AG10803 (cell line): Measurements from ENCODE around the gene MED12L.

Experiments
- DNase-seq: peaks from one replicate; pipeline ENCODE4 v3.0.0; 2010; ENCODE audit warnings: low read depth
- H3K4me3 ChIP-seq: 2 replicates; pipeline ENCODE4 v1.5.1; 2011; ENCODE audit warnings: mild to moderate bottlenecking, low read length, control low read depth
- CTCF ChIP-seq: conservative IDR thresholded peaks from 2 replicates; pipeline ENCODE4 v1.5.1; 2011; ENCODE audit warnings: mild to moderate bottlenecking, low read length, control low read depth, inconsistent platforms

MED12L gene

GRCh38 chr3:151479452-151479851, 394.0 kb downstream of the MED12L start:
- no peak overlapping the region for H3K4me3 ChIP-seq
- no peak for TF ChIP-seq CTCF
- DNase-seq: no peak

- no peak for TF ChIP-seq CTCF
- DNase-seq: no peak
- H3K4me3 ChIP-seq: no peak overlapping the region
These were observed 395.0 kb downstream of the MED12L start for GRCh38 chr3:151480492-151480891.

- no peak for DNase-seq
- H3K4me3 ChIP-seq: no peak overlapping the region
- TF ChIP-seq CTCF: no peak
These were observed 398.0 kb downstream of the MED12L start for GRCh38 chr3:151483488-151483887.

GRCh38 chr3:151483961-151484520, 398.6 kb downstream of the MED12L start:
- no peak for TF ChIP-seq CTCF
- no peak for DNase-seq

More at GRCh38 chr3:151483961-151484520, 398.6 kb downstream of the MED12L start:
- no peak overlapping the region for H3K4me3 ChIP-seq
